ENCODE measurements around the gene ATP5MC2.
A peak's percentile ranks its signal among the peaks of the same experiment; 100 is the strongest.
"Not testable (repeated sequence)": the region's sequence is repeated elsewhere in the genome, so short reads cannot be mapped to it uniquely, and the experiment has no call there.

Gene ATP5MC2

GRCh38 chr12:53695152-53696145 lies 19.6 kb upstream of the ATP5MC2 start:
- peak overlapping the region; percentile 33 for H3K4me3 ChIP-seq (ENCODE audit: low read depth, low read length)

- H3K4me3 ChIP-seq (ENCODE audit: low read depth, low read length): peak overlapping the region; percentile 33
Observed at GRCh38 chr12:53694756-53695151, 18.9 kb upstream of the ATP5MC2 start.

- H3K4me3 ChIP-seq (ENCODE audit: low read depth, low read length): no peak overlapping the region
Observed at GRCh38 chr12:53688134-53688533, 12.3 kb upstream of the ATP5MC2 start.

GRCh38 chr12:53686436-53686835 lies 10.6 kb upstream of the ATP5MC2 start:
- H3K4me3 ChIP-seq (ENCODE audit: low read depth, low read length): no peak overlapping the region

GRCh38 chr12:53684654-53685220 lies 8.9 kb upstream of the ATP5MC2 start:
- H3K4me3 ChIP-seq (ENCODE audit: low read depth, low read length): no peak overlapping the region

GRCh38 chr12:53683983-53684382 lies 8.1 kb upstream of the ATP5MC2 start:
- H3K4me3 ChIP-seq (ENCODE audit: low read depth, low read length): no peak overlapping the region

GRCh38 chr12:53683494-53683893 lies 7.6 kb upstream of the ATP5MC2 start:
- H3K4me3 ChIP-seq (ENCODE audit: low read depth, low read length): no peak overlapping the region

GRCh38 chr12:53680061-53680460 lies 4.2 kb upstream of the ATP5MC2 start:
- H3K4me3 ChIP-seq (ENCODE audit: low read depth, low read length): not testable (repeated sequence)

GRCh38 chr12:53677800-53678148 lies 1.9 kb upstream of the ATP5MC2 start:
- H3K4me3 ChIP-seq (ENCODE audit: low read depth, low read length): peak overlapping the region; percentile 64

- H3K4me3 ChIP-seq (ENCODE audit: low read depth, low read length): peak overlapping the region; percentile 64
Observed at GRCh38 chr12:53677016-53677799, 1.3 kb upstream of the ATP5MC2 start.

- H3K4me3 ChIP-seq (ENCODE audit: low read depth, low read length): peak overlapping the region; percentile 64
Observed at GRCh38 chr12:53676656-53677015, 753 bp upstream of the ATP5MC2 start.

- H3K4me3 ChIP-seq (ENCODE audit: low read depth, low read length): peak overlapping the region; percentile 81
Observed at GRCh38 chr12:53674977-53675700, 744 bp downstream of the ATP5MC2 start.

- H3K4me3 ChIP-seq (ENCODE audit: low read depth, low read length): no peak overlapping the region
Observed at GRCh38 chr12:53670971-53671370, 4.9 kb downstream of the ATP5MC2 start.

- H3K4me3 ChIP-seq (ENCODE audit: low read depth, low read length): no peak overlapping the region
Observed at GRCh38 chr12:53670308-53670707, 5.6 kb downstream of the ATP5MC2 start.

GRCh38 chr12:53667080-53667479 lies 8.8 kb downstream of the ATP5MC2 start:
- no peak overlapping the region for H3K4me3 ChIP-seq (ENCODE audit: low read depth, low read length)

GRCh38 chr12:53664936-53665335 lies 10.9 kb downstream of the ATP5MC2 start:
- no peak overlapping the region for H3K4me3 ChIP-seq (ENCODE audit: low read depth, low read length)

- no peak overlapping the region for H3K4me3 ChIP-seq (ENCODE audit: low read depth, low read length)
Observed at GRCh38 chr12:53664191-53664590, 11.7 kb downstream of the ATP5MC2 start.

- H3K4me3 ChIP-seq (ENCODE audit: low read depth, low read length): no peak overlapping the region
Observed at GRCh38 chr12:53660041-53660440, 15.8 kb downstream of the ATP5MC2 start.

GRCh38 chr12:53659571-53659981 lies 16.3 kb downstream of the ATP5MC2 start:
- no peak overlapping the region for H3K4me3 ChIP-seq (ENCODE audit: low read depth, low read length)

- H3K4me3 ChIP-seq (ENCODE audit: low read depth, low read length): no peak overlapping the region
Observed at GRCh38 chr12:53659011-53659551, 16.8 kb downstream of the ATP5MC2 start.

- no peak overlapping the region for H3K4me3 ChIP-seq (ENCODE audit: low read depth, low read length)
Observed at GRCh38 chr12:53657041-53657440, 18.8 kb downstream of the ATP5MC2 start.
